MG63 (cell line): ENCODE measurements around the gene KNDC1. TPM values are rescaled to one million over a fixed set of nuclear protein-coding genes. Genes with fewer than 3 reads are reported as not detected.

ENCODE experiments used
- DNase-seq: peaks from one replicate; pipeline ENCODE4 v3.0.0-alpha.2; 2020
- H3K27me3 ChIP-seq: fragments of 250-450 bp; sonication (Bioruptor Pico); 2 replicates; pipeline ENCODE4 v1.5.1; 2020; ENCODE audit warnings: mild to moderate bottlenecking, moderate library complexity
- H3K36me3 ChIP-seq: fragments of 250-450 bp; sonication (Bioruptor Pico); 2 replicates; pipeline ENCODE4 v1.5.1; 2020; ENCODE audit warnings: mild to moderate bottlenecking, moderate library complexity
- H3K4me3 ChIP-seq: fragments of 250-450 bp; sonication (Bioruptor Pico); 2 replicates; pipeline ENCODE4 v1.5.1; 2020; ENCODE audit warnings: mild to moderate bottlenecking, moderate library complexity
- H3K9me3 ChIP-seq: fragments of 250-450 bp; sonication (Bioruptor Pico); 2 replicates; pipeline ENCODE4 v1.5.1; 2020; ENCODE audit warnings: mild to moderate bottlenecking, moderate library complexity
- total RNA-seq: library from RNA; depleted of rRNA; stranded (reverse); fragments of >200 nt; shearing (Covaris generic); gene quantifications from 2 replicates; pipeline ENCODE4 v1.2.3, GENCODE V29; 2014; ENCODE audit warnings: low replicate concordance

Gene KNDC1
- total RNA-seq, 1 experiment from 2014 or later: 0.92 TPM

- DNase-seq: no peak
- Histone ChIP-seq H3K36me3 (no peaks in the 10 kb centered on the region), H3K27me3 (no peaks in the 10 kb centered on the region), H3K4me3 (no peak overlapping the region), H3K9me3 (no peaks in the 10 kb centered on the region)
Observed at GRCh38 chr10:133176546-133176945, 16.5 kb downstream of the KNDC1 start.

GRCh38 chr10:133177380-133178157 lies 17.6 kb downstream of the KNDC1 start:
- H3K9me3 ChIP-seq: no peaks in the 10 kb centered on the region
- DNase-seq: no peak
- no peaks in the 10 kb centered on the region for H3K36me3 ChIP-seq
- H3K4me3 ChIP-seq: no peak overlapping the region
- no peaks in the 10 kb centered on the region for H3K27me3 ChIP-seq

GRCh38 chr10:133178357-133179127 lies 18.5 kb downstream of the KNDC1 start:
- H3K27me3 ChIP-seq: no peaks in the 10 kb centered on the region

GRCh38 chr10:133179128-133179520 lies 19.1 kb downstream of the KNDC1 start:
- no peaks in the 10 kb centered on the region for H3K27me3 ChIP-seq
- no peak overlapping the region for H3K4me3 ChIP-seq
- H3K9me3 ChIP-seq: no peaks in the 10 kb centered on the region
- H3K36me3 ChIP-seq: no peaks in the 10 kb centered on the region
- DNase-seq: no peak

More at GRCh38 chr10:133178357-133179127, 18.5 kb downstream of the KNDC1 start:
- no peak overlapping the region for H3K4me3 ChIP-seq
- DNase-seq: no peak
- H3K36me3 ChIP-seq: no peaks in the 10 kb centered on the region
- H3K9me3 ChIP-seq: no peaks in the 10 kb centered on the region

- H3K9me3 ChIP-seq: no peaks in the 10 kb centered on the region
- no peak for DNase-seq
- H3K27me3 ChIP-seq: no peaks in the 10 kb centered on the region
- H3K36me3 ChIP-seq: no peaks in the 10 kb centered on the region
- H3K4me3 ChIP-seq: no peak overlapping the region
Observed at GRCh38 chr10:133179651-133180050, 19.6 kb downstream of the KNDC1 start.

- no peak overlapping the region for H3K4me3 ChIP-seq
- DNase-seq: no peak
- no peaks in the 10 kb centered on the region for H3K27me3 ChIP-seq
- H3K9me3 ChIP-seq: no peaks in the 10 kb centered on the region
- H3K36me3 ChIP-seq: no peaks in the 10 kb centered on the region
Observed at GRCh38 chr10:133180192-133180964, 20.4 kb downstream of the KNDC1 start.

- Histone ChIP-seq H3K4me3 (no peak overlapping the region), H3K9me3 (no peaks in the 10 kb centered on the region), H3K27me3 (no peaks in the 10 kb centered on the region), H3K36me3 (no peaks in the 10 kb centered on the region)
- no peak for DNase-seq
Observed at GRCh38 chr10:133180965-133181639, 21.1 kb downstream of the KNDC1 start.

GRCh38 chr10:133182190-133182589 lies 22.2 kb downstream of the KNDC1 start:
- H3K4me3 ChIP-seq: no peak overlapping the region
- DNase-seq: no peak
- H3K9me3 ChIP-seq: no peaks in the 10 kb centered on the region
- H3K36me3 ChIP-seq: no peaks in the 10 kb centered on the region
- H3K27me3 ChIP-seq: no peaks in the 10 kb centered on the region

- no peak for DNase-seq
- no peaks in the 10 kb centered on the region for H3K9me3 ChIP-seq
Observed at GRCh38 chr10:133182791-133183645, 23.0 kb downstream of the KNDC1 start.

GRCh38 chr10:133183646-133184378 lies 23.8 kb downstream of the KNDC1 start:
- Histone ChIP-seq H3K27me3 (no peaks in the 10 kb centered on the region), H3K4me3 (no peak overlapping the region), H3K9me3 (no peaks in the 10 kb centered on the region), H3K36me3 (no peaks in the 10 kb centered on the region)
- no peak for DNase-seq

More at GRCh38 chr10:133182791-133183645, 23.0 kb downstream of the KNDC1 start:
- Histone ChIP-seq H3K27me3 (no peaks in the 10 kb centered on the region), H3K4me3 (no peak overlapping the region), H3K36me3 (no peaks in the 10 kb centered on the region)

- Histone ChIP-seq H3K36me3 (no peaks in the 10 kb centered on the region), H3K27me3 (no peaks in the 10 kb centered on the region), H3K9me3 (no peaks in the 10 kb centered on the region), H3K4me3 (no peak overlapping the region)
- no peak for DNase-seq
Observed at GRCh38 chr10:133184591-133185244, 24.7 kb downstream of the KNDC1 start.

GRCh38 chr10:133185421-133185820 lies 25.4 kb downstream of the KNDC1 start:
- DNase-seq: no peak
- Histone ChIP-seq H3K36me3 (no peaks in the 10 kb centered on the region), H3K9me3 (no peaks in the 10 kb centered on the region), H3K27me3 (no peaks in the 10 kb centered on the region), H3K4me3 (no peak overlapping the region)

GRCh38 chr10:133185916-133186315 lies 25.9 kb downstream of the KNDC1 start:
- Histone ChIP-seq H3K36me3 (no peaks in the 10 kb centered on the region), H3K4me3 (no peak overlapping the region), H3K27me3 (no peaks in the 10 kb centered on the region), H3K9me3 (no peaks in the 10 kb centered on the region)
- no peak for DNase-seq

- Histone ChIP-seq H3K9me3 (no peaks in the 10 kb centered on the region), H3K36me3 (no peaks in the 10 kb centered on the region), H3K4me3 (no peak overlapping the region), H3K27me3 (no peaks in the 10 kb centered on the region)
- DNase-seq: no peak
Observed at GRCh38 chr10:133186416-133187090, 26.5 kb downstream of the KNDC1 start.
